ENCODE measurements around the gene TMF1. TPM values are rescaled to one million over a fixed set of nuclear protein-coding genes. Genes with fewer than 3 reads are reported as not detected.

TMF1 gene
- total and polyA plus RNA-seq, 10 of the 15 experiments (the other 5 are each of a cell fraction or from before 2014, with no cell fraction given), result 7.1 to 24.5 (median 18.6) TPM

GRCh38 chr3:69084326-69085167, 32.4 kb upstream of the TMF1 start, which contains the start of gene ARL6IP5 (continued):
- TF ChIP-seq SPI1 (IDR thresholded peaks at IDR 0.05; ENCODE audit: borderline replicate concordance, insufficient read depth, low read depth, low read length), result peak; percentile 50; the same call in 1 of the 2 replicates
- TF ChIP-seq NFYA (IDR thresholded peaks at IDR 0.05; ENCODE audit: borderline replicate concordance, low read depth, low read length), result no peak
- TF ChIP-seq SIN3A (IDR thresholded peaks at IDR 0.05; ENCODE audit: low read depth, low read length), result peak; percentile 86
- peak; percentile 71; the same call in 1 of the 2 replicates for TF ChIP-seq NKRF (conservative IDR thresholded peaks at IDR 0.05)
- peak; percentile 65; the same call in 1 of the 2 replicates for TF ChIP-seq PML (IDR thresholded peaks at IDR 0.05; ENCODE audit: low read length)
- TF ChIP-seq ZBTB33 (IDR thresholded peaks at IDR 0.05), result no peak
- 0 out of 2 replicates have a peak, but pooled peaks have one; percentile 42 for TF ChIP-seq RCOR1 (conservative IDR thresholded peaks at IDR 0.05; ENCODE audit: low read depth, low read length)
- TF ChIP-seq SMAD5 (IDR thresholded peaks at IDR 0.05; ENCODE audit: low read depth), result peak; percentile 54; the same call in 1 of the 2 replicates
- TF ChIP-seq ZSCAN29 (IDR thresholded peaks at IDR 0.05), result no peak
- 0 out of 2 replicates have a peak, but pooled peaks have one; percentile 6 for TF ChIP-seq TCF3 (IDR thresholded peaks at IDR 0.05; ENCODE audit: borderline replicate concordance, insufficient read depth, low read depth, low read length)
- peak; percentile 81 for TF ChIP-seq PKNOX1 (IDR thresholded peaks at IDR 0.05)
- TF ChIP-seq TARDBP (IDR thresholded peaks at IDR 0.05; ENCODE audit: borderline replicate concordance), result peak; percentile 31; the same call in 1 of the 2 replicates
- TF ChIP-seq IKZF1 (conservative IDR thresholded peaks at IDR 0.05), result peak; percentile 96
- TF ChIP-seq POLR2AphosphoS5 (IDR thresholded peaks at IDR 0.05; ENCODE audit: low read length), result 0 out of 2 replicates have a peak, but pooled peaks have one; percentile 62
- peak; percentile 70 for TF ChIP-seq PBX3 (IDR thresholded peaks at IDR 0.05; ENCODE audit: insufficient replicate concordance, low read depth, low read length)
- TF ChIP-seq IKZF2 (IDR thresholded peaks at IDR 0.05), result peak; percentile 97
- TF ChIP-seq USF1 (IDR thresholded peaks at IDR 0.05; ENCODE audit: borderline replicate concordance, extremely low read length, insufficient read depth, low read depth, low read length), result no peak
- 0 out of 3 replicates have a peak, but pooled peaks of 1 of the 2 experiments have one; percentile 41 for TF ChIP-seq EGR1 (IDR thresholded peaks at IDR 0.05; ENCODE audit: borderline replicate concordance in 1 of 2, low read depth in 2 of 2, low read length in 2 of 2)
- TF ChIP-seq E2F4 (IDR thresholded peaks at IDR 0.05; ENCODE audit: low read depth, low read length), result no peak
- TF ChIP-seq SUZ12 (IDR thresholded peaks at IDR 0.05; ENCODE audit: unreplicated experiment), result no peak

Measured in GM12878 (cell line).